WTC11 (cell line): ENCODE measurements around the gene FAM187B.

Experiments
- RORB ChIP-seq: fragments of 250-450 bp; sonication (Bioruptor Pico); IDR thresholded peaks from 2 replicates; pipeline ENCODE4 v1.9.0; 2021; ENCODE audit warnings: mild to moderate bottlenecking
- ZNF121 ChIP-seq: sonication (generic); formaldehyde crosslinking; IDR thresholded peaks from 2 replicates; pipeline ENCODE4 v1.8.0; 2023; ENCODE audit warnings: missing genetic modification reagents
- TF ChIP-seq, protein P1 (sequence below): fragments of 200-600 bp; IDR thresholded peaks from 2 replicates; pipeline ENCODE4 v1.8.0; 2022; ENCODE audit warnings: antibody characterized with exemption

GRCh38 chr19:35268536-35269437, 40.2 kb upstream of the FAM187B start, which contains the start of gene USF2:
- TF ChIP-seq, protein P1, sequence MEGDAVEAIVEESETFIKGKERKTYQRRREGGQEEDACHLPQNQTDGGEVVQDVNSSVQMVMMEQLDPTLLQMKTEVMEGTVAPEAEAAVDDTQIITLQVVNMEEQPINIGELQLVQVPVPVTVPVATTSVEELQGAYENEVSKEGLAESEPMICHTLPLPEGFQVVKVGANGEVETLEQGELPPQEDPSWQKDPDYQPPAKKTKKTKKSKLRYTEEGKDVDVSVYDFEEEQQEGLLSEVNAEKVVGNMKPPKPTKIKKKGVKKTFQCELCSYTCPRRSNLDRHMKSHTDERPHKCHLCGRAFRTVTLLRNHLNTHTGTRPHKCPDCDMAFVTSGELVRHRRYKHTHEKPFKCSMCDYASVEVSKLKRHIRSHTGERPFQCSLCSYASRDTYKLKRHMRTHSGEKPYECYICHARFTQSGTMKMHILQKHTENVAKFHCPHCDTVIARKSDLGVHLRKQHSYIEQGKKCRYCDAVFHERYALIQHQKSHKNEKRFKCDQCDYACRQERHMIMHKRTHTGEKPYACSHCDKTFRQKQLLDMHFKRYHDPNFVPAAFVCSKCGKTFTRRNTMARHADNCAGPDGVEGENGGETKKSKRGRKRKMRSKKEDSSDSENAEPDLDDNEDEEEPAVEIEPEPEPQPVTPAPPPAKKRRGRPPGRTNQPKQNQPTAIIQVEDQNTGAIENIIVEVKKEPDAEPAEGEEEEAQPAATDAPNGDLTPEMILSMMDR, result no peak
- TF ChIP-seq RORB (no peak), ZNF121 (CRISPR knock-in tag) (no peak)
